ENCODE measurements around the gene PHACTR2. TPM values are rescaled to one million over a fixed set of nuclear protein-coding genes. Genes with fewer than 3 reads are reported as not detected.

Gene PHACTR2
- total and polyA plus RNA-seq, 8 donors, result 3.0 to 126 (median 33.9) TPM

Small RNA genes lying within 50 kb of the gene (small RNA-seq; reads per million reads assigned to genes)
- gene ZC2HC1B, result 0 reads per million in 4 donors

Other genes starting within 250 kb of the PHACTR2 start
- gene ADAT2, start 227.3 kb upstream of the PHACTR2 start, total RNA-seq, result 10 to 100 TPM in 1 of 5 donors, 1 to 10 TPM in 3, not detected in 1; 3.1 to 20.0 (median 8.9) TPM
- 1 to 10 TPM; 1.1 to 6.8 (median 2.5) TPM for gene ADAT2, start 227.3 kb upstream of the PHACTR2 start, polyA plus RNA-seq
- gene PEX3, start 227.2 kb upstream of the PHACTR2 start, total RNA-seq, result 10 to 100 TPM in 2 of 5 donors, 1 to 10 TPM in 2, under 1 TPM in 1; 0.58 to 32.3 (median 8.9) TPM
- gene PEX3, start 227.2 kb upstream of the PHACTR2 start, polyA plus RNA-seq, result 10 to 100 TPM in 1 of 3 donors, 1 to 10 TPM in 2; 7.1 to 11.5 (median 9.3) TPM
- 10 to 100 TPM; 12.9 to 53.8 (median 26.8) TPM for gene FUCA2, start 166.2 kb upstream of the PHACTR2 start, total RNA-seq
- gene FUCA2, start 166.2 kb upstream of the PHACTR2 start, polyA plus RNA-seq, result 10 to 100 TPM; 18.2 to 26.1 (median 25.2) TPM
- 10 to 100 TPM in 3 of 5 donors, 1 to 10 TPM in 2; 1.2 to 25.3 (median 14.1) TPM for gene LTV1, start 165.4 kb downstream of the PHACTR2 start, total RNA-seq
- 10 to 100 TPM; 16.2 to 22.2 (median 17.0) TPM for gene LTV1, start 165.4 kb downstream of the PHACTR2 start, polyA plus RNA-seq
- gene ZC2HC1B, start 186.5 kb downstream of the PHACTR2 start, total RNA-seq, result 1 to 10 TPM in 1 of 5 donors, under 1 TPM in 1, not detected in 3; 0.92 to 1.8 TPM
- not detected for gene ZC2HC1B, start 186.5 kb downstream of the PHACTR2 start, polyA plus RNA-seq